Glomerular visceral epithelial cell (primary cell): Measurements from ENCODE around the gene DUSP2.
A peak's percentile ranks its signal among the peaks of the same experiment; 100 is the strongest.
"Not testable (repeated sequence)": the region's sequence is repeated elsewhere in the genome, so short reads cannot be mapped to it uniquely, and the experiment has no call there.

Experiments used
- DNase-seq: peaks from one replicate; pipeline ENCODE4 v3.0.0-alpha.2; 2016; ENCODE audit errors: extremely low spot score

Gene DUSP2

DNA sequence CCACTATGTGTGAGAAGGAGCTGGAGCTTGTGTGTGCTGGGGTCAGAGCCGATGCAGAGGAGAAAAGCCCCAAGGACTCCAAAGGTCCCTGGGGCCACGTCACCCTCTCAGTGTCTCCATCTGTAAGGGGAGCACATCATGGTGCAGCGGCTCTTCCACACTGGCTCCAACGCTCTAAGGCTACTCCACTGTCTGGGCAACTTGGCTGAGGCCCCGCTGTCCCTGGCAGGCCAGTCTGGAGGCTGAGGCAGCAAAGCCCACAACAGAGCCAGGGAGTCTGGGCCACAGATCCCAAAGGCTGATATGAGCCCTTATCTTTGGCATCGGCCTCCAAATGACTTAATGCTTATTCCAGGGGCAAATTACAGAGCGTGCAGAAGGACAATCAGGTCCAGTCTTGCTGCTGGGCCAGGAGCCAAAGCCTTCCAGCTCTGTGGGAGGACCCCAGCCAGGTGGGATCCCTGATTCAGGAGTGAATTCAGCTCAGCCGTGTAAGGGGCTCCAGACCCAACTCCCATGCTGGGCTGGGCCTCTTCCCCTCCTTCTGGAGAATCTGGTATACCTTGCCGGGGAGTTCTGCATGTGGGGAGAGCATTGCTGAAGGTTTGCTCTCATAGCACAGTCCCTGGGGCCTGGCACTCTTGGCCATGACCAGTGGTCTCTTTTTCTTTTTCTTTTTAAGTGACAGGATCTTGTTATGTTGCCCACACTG is 1.8 kb upstream of the DUSP2 start:
- DNase-seq, result no peak

DNA sequence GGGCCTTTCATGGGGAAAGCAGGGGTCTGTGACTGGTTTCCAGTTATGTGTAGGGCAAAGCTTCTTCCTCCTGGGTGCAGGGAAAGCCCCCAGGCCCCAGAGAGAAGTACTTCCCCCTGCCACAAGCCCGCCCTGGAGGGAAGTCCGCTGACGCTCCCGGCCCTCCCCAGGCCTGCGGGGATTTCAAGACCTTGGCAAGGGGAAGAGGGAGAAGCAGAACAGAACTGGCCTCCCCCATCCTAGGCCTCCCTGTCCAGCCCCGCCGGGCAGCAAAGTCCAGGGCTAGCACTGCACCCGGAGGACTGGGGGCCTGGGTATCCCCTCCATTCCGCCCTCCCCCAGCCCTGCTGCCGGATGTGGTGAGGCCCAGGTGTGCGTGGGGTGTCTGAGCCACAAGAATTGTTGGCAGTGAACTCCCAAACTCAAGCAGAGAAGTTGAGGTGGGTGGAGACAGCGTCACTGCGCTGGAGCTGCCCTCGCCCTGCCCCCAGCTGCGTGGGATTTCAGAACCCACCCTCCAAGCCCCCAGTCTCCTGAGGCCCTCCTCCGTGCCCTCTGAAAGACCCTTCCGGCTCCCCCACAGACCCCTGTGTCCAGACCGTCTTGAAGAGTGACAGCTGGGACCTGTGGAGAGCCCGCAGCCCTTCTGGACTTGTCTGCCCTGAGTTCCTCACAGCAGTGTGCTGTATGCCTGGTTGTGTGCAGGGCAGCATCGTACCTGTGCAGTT is 1.1 kb upstream of the DUSP2 start:
- no peak for DNase-seq

DNA sequence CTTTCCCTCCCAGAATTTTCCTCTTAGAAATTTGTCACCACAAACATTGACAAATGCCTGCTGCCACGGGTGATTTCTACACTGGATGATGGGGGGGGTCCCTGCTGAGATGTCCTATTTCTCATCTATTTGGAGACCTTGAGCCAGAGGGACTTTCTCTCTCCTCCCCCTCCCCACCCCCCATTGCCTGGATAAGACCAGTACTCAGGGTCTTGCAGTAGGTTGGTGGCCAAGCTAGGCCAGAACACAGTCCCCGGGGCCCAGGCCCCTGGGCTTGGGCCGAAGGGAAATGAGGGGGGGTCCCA is 560 bp upstream of the DUSP2 start:
- DNase-seq, result no peak

- no peak for DNase-seq
These were observed 682 bp downstream of the DUSP2 start for GRCh38 chr2:96144481-96145035.

- no peak for DNase-seq
These were observed 1.3 kb downstream of the DUSP2 start for GRCh38 chr2:96143848-96144480.

GRCh38 chr2:96143231-96143847 is 1.9 kb downstream of the DUSP2 start:
- DNase-seq, result no peak

GRCh38 chr2:96142217-96143113 is 2.8 kb downstream of the DUSP2 start:
- no peak for DNase-seq

- DNase-seq, result not testable (repeated sequence)
These were observed 3.6 kb downstream of the DUSP2 start for GRCh38 chr2:96141624-96141967.

DNA sequence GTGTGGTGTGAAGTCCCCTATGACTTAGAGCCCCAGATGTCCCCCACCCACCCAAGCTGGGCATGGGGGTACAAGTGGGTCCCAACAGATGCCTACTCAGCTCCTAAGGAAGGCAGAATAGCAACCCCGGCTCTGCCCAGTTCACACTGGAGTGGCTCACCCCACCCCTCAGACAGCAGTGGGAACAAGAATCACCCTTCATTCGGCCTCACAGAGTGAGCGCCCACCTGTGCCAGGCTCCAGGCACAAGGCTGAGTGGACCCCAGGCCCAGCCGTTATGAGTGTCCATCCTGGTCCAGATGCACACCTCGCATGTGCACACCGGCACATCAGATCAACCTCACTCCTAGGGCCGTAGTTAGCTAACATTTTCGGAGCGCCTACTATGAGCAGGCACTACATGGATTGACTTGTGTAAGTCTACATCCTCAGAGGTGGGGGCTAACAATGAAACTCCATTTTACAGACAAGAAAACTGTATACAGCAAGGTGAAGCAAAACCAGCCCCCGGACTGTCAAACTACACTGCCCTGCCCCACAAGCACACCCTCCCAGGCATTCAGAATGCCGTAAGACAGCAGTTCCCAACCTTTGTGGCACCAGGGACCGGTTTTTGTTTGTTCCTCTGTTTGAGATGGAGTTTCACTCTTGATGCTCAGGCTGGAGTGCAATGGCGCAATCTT is 4.2 kb downstream of the DUSP2 start:
- no peak for DNase-seq

DNA sequence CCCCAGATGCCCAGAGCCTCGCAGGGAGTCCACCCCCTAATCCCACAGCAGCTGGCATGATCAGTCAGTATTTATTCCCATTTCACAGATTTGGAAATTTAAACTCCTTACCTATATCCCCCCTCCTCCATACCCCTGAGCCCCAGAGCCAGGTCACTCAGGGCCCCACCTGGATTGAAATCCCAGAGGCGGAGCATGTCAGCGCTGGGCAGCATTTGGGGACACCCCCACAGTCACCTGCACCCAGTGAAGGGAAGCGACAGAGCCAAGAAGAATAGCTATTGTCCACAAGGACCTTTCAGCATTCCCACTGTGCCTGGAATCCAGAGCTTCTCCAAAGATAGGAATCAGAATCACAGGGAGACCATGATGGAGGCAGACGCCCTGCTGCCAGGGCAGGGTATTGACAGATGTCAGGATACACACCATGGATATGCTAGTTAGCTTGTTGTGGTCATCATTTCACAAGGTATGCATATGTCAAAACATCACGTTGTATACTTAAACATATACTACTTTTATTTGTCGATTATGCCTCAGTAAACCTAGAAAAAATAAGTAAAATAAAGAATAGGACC is 6.0 kb downstream of the DUSP2 start:
- DNase-seq, result no peak

- DNase-seq, result peak; percentile 44
These were observed 6.8 kb downstream of the DUSP2 start, which contains the start of gene ASTL for GRCh38 chr2:96138179-96139145. Gene ASTL (minus strand): TSS chr2:96138502. CDS start chr2:96138436, 66 bp downstream.

GRCh38 chr2:96137321-96138178 is 7.7 kb downstream of the DUSP2 start:
- no peak for DNase-seq

GRCh38 chr2:96136129-96136720 is 9.0 kb downstream of the DUSP2 start:
- DNase-seq, result no peak

GRCh38 chr2:96135621-96136020 is 9.6 kb downstream of the DUSP2 start:
- DNase-seq, result no peak

GRCh38 chr2:96135171-96135570 is 10.1 kb downstream of the DUSP2 start:
- DNase-seq, result no peak

- DNase-seq, result no peak
These were observed 10.8 kb downstream of the DUSP2 start for GRCh38 chr2:96134421-96134820.

DNA sequence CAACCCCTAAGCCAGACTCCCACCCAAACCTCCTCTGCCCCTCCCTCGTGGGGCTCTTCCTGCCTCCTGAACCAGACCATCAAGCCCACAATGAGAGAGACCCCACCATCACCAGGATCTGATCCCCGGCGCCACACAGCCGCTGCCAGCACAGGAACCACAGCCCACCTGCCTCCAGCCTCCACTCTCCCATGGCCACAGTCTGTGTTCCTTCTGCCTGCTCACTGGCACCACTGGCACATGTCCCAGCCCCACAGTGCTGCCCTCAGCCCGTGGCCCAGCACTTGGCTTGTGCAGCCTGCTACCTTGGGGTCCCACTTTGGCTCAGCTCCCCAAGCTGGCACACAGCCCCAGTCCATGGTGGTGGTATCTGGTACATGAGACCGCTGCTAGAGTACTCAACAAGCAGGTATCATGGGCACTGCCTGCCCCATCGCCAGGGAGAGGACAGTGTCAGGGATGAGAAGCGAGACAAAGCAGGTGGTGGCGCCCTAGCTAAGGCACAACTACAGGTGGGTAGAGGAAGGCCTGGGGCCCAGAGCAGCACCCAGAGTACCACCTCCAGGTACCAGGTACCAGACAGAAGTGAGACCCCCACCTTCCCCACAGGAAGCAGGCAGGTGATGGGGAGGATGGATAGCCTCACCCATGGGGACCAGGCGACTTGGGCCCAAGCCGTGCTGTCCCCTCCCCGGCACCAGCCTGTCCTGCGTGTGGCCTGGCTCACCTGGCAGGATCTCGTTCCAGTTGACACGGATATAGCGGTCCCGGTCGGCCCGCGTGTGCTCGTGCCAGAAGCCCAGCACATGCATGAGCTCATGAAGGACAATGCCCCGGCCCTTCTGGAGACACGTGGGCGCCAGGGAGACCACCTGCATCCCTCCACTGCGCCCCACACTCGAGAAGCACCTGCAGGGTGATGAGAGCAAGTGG is 13.2 kb downstream of the DUSP2 start:
- DNase-seq, result no peak
